Astrocyte (in vitro differentiated cells and primary cell): ENCODE results near the gene TRPM6. TPM values are rescaled to one million over a fixed set of nuclear protein-coding genes. Genes with fewer than 3 reads are reported as not detected.
A peak's percentile ranks its signal among the peaks of the same experiment; 100 is the strongest.

Experiments used
- DNase-seq: peaks from one replicate; pipeline ENCODE4 v3.0.0-alpha.2; 2010; ENCODE audit warnings: low read depth
- FAIRE-seq: peaks from 2 replicates; lab custom pipeline; 2011; peaks lifted over from hg19 to GRCh38; lab: Jason Lieb, UNC
- H2AFZ ChIP-seq: 2 replicates; pipeline ENCODE4 v1.6.0; 2012; ENCODE audit warnings: low read depth, low read length, inconsistent platforms
- H3K27ac ChIP-seq: 2 replicates; pipeline ENCODE4 v1.5.1; 2011; ENCODE audit warnings: low read depth, low read length, inconsistent platforms
- H3K27me3 ChIP-seq: 2 replicates; pipeline ENCODE4 v1.6.0; 2011; ENCODE audit warnings: low read length, inconsistent platforms; ENCODE audit not compliant: insufficient read depth
- H3K36me3 ChIP-seq: 2 replicates; pipeline ENCODE4 v1.5.1; 2011; ENCODE audit warnings: low read length, inconsistent platforms; ENCODE audit not compliant: insufficient read depth
- H3K4me1 ChIP-seq: 2 replicates; pipeline ENCODE4 v1.5.1; 2011; ENCODE audit warnings: low read length, inconsistent platforms; ENCODE audit not compliant: insufficient read depth
- H3K4me2 ChIP-seq: 2 replicates; pipeline ENCODE4 v1.6.0; 2012; ENCODE audit warnings: low read length, inconsistent platforms
- H3K4me3 ChIP-seq: 2 replicates; pipeline ENCODE4 v1.5.1; 2011; ENCODE audit warnings: low read depth, mild to moderate bottlenecking, low read length, inconsistent platforms; ENCODE audit not compliant: insufficient read depth
- H3K79me2 ChIP-seq: 2 replicates; pipeline ENCODE4 v1.6.0; 2012; ENCODE audit warnings: mild to moderate bottlenecking, low read length, inconsistent platforms; ENCODE audit not compliant: insufficient read depth
- H3K9ac ChIP-seq: 2 replicates; pipeline ENCODE4 v1.6.0; 2012; ENCODE audit warnings: mild to moderate bottlenecking, low read length, inconsistent platforms
- H3K9me3 ChIP-seq: 2 replicates; pipeline ENCODE4 v1.5.1; 2012; ENCODE audit warnings: low read depth, mild to moderate bottlenecking, low read length, inconsistent platforms; ENCODE audit not compliant: insufficient read depth
- H4K20me1 ChIP-seq: 2 replicates; pipeline ENCODE4 v1.6.0; 2012; ENCODE audit warnings: low read length, inconsistent platforms; ENCODE audit not compliant: insufficient read depth
- H3K27ac Mint-ChIP-seq: one replicate; pipeline ENCODE4 v1.8.0; 2021; ENCODE audit warnings: mild to moderate bottlenecking, mixed read lengths; ENCODE audit not compliant: unreplicated experiment
- H3K27me3 Mint-ChIP-seq: one replicate; pipeline ENCODE4 v1.8.0; 2021; ENCODE audit warnings: low read depth, mixed read lengths; ENCODE audit not compliant: unreplicated experiment
- H3K36me3 Mint-ChIP-seq: one replicate; pipeline ENCODE4 v1.8.0; 2021; ENCODE audit warnings: low read depth, mixed read lengths; ENCODE audit not compliant: unreplicated experiment
- H3K4me1 Mint-ChIP-seq: one replicate; pipeline ENCODE4 v1.8.0; 2021; ENCODE audit warnings: low read depth, mixed read lengths; ENCODE audit not compliant: unreplicated experiment
- H3K4me3 Mint-ChIP-seq: one replicate; pipeline ENCODE4 v1.8.0; 2021; ENCODE audit warnings: mild to moderate bottlenecking, moderate library complexity, mixed read lengths; ENCODE audit not compliant: unreplicated experiment
- H3K9me3 Mint-ChIP-seq: one replicate; pipeline ENCODE4 v1.8.0; 2021; ENCODE audit warnings: mild to moderate bottlenecking, mixed read lengths; ENCODE audit not compliant: unreplicated experiment
- EZH2 ChIP-seq: IDR thresholded peaks from 2 replicates; pipeline ENCODE4 v1.6.1; 2012; ENCODE audit warnings: mild to moderate bottlenecking, low read length, inconsistent platforms; ENCODE audit not compliant: insufficient read depth
- total RNA-seq: library from RNA; stranded (reverse); gene quantifications from 2 replicates; pipeline ENCODE4 v1.2.1, GENCODE V29; 2021
- TF ChIP-seq, protein P1 (sequence below): IDR thresholded peaks from 2 replicates; pipeline ENCODE4 v1.5.1; 2011; ENCODE audit warnings: low read depth, mild to moderate bottlenecking, inconsistent platforms, low read length, moderate library complexity; ENCODE audit not compliant: insufficient read depth

Gene TRPM6
- total RNA-seq, 1 donor from 2014 or later: 0.27 TPM

DNA sequence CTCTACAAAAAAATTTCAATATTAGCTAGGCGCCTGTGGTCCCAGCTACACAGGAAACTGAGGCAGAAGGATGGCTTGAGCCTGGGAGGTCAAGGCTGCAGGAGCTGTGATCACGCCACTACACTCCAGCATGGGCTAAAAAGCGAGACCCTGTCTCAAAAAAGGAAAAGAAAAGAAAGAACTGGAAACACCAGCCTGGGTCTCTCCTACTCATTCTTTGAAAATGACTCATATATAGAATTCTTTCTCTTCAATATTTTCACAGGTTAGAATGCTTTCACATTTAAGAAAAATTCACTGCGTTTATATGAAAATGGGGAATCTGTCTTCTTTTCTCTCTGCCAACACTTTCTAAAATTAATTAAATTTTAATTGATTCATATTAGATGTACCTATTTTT is 115.6 kb downstream of the TRPM6 start:
- Mint-ChIP-seq H3K4me3 (no peak overlapping the region), H3K27ac (no peak overlapping the region), H3K36me3 (no peaks in the 10 kb centered on the region), H3K27me3 (peaks cover 2% of the 10 kb centered on the region), H3K9me3 (no peaks in the 10 kb centered on the region), H3K4me1 (peaks cover 5% of the 10 kb centered on the region)
- no peaks in the 10 kb centered on the region for H4K20me1 ChIP-seq
- H3K27me3 ChIP-seq: no peaks in the 10 kb centered on the region
- TF ChIP-seq EZH2: no peak
- TF ChIP-seq, protein P1, sequence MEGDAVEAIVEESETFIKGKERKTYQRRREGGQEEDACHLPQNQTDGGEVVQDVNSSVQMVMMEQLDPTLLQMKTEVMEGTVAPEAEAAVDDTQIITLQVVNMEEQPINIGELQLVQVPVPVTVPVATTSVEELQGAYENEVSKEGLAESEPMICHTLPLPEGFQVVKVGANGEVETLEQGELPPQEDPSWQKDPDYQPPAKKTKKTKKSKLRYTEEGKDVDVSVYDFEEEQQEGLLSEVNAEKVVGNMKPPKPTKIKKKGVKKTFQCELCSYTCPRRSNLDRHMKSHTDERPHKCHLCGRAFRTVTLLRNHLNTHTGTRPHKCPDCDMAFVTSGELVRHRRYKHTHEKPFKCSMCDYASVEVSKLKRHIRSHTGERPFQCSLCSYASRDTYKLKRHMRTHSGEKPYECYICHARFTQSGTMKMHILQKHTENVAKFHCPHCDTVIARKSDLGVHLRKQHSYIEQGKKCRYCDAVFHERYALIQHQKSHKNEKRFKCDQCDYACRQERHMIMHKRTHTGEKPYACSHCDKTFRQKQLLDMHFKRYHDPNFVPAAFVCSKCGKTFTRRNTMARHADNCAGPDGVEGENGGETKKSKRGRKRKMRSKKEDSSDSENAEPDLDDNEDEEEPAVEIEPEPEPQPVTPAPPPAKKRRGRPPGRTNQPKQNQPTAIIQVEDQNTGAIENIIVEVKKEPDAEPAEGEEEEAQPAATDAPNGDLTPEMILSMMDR: no peak
- H3K4me3 ChIP-seq: no peak overlapping the region
- H3K4me1 ChIP-seq: no peaks in the 10 kb centered on the region
- H3K4me2 ChIP-seq: peak overlapping the region; percentile 21
- no peak for DNase-seq
- H3K9ac ChIP-seq: no peak overlapping the region
- H3K79me2 ChIP-seq: no peaks in the 10 kb centered on the region
- H3K27ac ChIP-seq: no peak overlapping the region
- H3K36me3 ChIP-seq: no peaks in the 10 kb centered on the region
- H3K9me3 ChIP-seq: no peaks in the 10 kb centered on the region
- FAIRE-seq: no peak
- H2AFZ ChIP-seq: no peak overlapping the region

GRCh38 chr9:74771672-74772071 is 116.0 kb downstream of the TRPM6 start:
- H3K27me3 Mint-ChIP-seq: peaks cover 2% of the 10 kb centered on the region
- TF ChIP-seq, protein P1: no peak
- Histone ChIP-seq H3K4me1 (no peaks in the 10 kb centered on the region), H3K9ac (no peak overlapping the region), H3K36me3 (no peaks in the 10 kb centered on the region), H3K9me3 (no peaks in the 10 kb centered on the region), H3K79me2 (no peaks in the 10 kb centered on the region), H2AFZ (no peak overlapping the region), H4K20me1 (no peaks in the 10 kb centered on the region), H3K4me3 (no peak overlapping the region), H3K27ac (no peak overlapping the region), H3K27me3 (no peaks in the 10 kb centered on the region), H3K4me2 (no peak overlapping the region)
- H3K36me3 Mint-ChIP-seq: no peaks in the 10 kb centered on the region
- DNase-seq: no peak
- H3K4me3 Mint-ChIP-seq: no peak overlapping the region
- H3K27ac Mint-ChIP-seq: no peak overlapping the region
- no peak for FAIRE-seq
- no peaks in the 10 kb centered on the region for H3K9me3 Mint-ChIP-seq
- H3K4me1 Mint-ChIP-seq: peaks cover 5% of the 10 kb centered on the region

- Histone ChIP-seq H3K27ac (no peak overlapping the region), H3K79me2 (no peaks in the 10 kb centered on the region), H3K9ac (no peak overlapping the region), H2AFZ (no peak overlapping the region), H3K36me3 (no peaks in the 10 kb centered on the region), H3K27me3 (no peaks in the 10 kb centered on the region), H4K20me1 (no peaks in the 10 kb centered on the region), H3K4me2 (no peak overlapping the region), H3K4me3 (no peak overlapping the region), H3K4me1 (no peaks in the 10 kb centered on the region), H3K9me3 (no peaks in the 10 kb centered on the region)
- H3K27me3 Mint-ChIP-seq: peaks cover 2% of the 10 kb centered on the region
- TF ChIP-seq EZH2: no peak
- TF ChIP-seq, protein P1: no peak
- DNase-seq (no peak), FAIRE-seq (no peak)
- no peak overlapping the region for H3K27ac Mint-ChIP-seq
- no peaks in the 10 kb centered on the region for H3K9me3 Mint-ChIP-seq
- no peak overlapping the region for H3K4me3 Mint-ChIP-seq
- no peaks in the 10 kb centered on the region for H3K36me3 Mint-ChIP-seq
- peaks cover 5% of the 10 kb centered on the region for H3K4me1 Mint-ChIP-seq
Measured at GRCh38 chr9:74771262-74771585, 116.5 kb downstream of the TRPM6 start.
